NCI-H1436 treated with DMSO at 0.1 percent for 48 hours (cell line): Measurements from ENCODE around the gene NHLRC1.

Experiments
- DNase-seq: peaks from one replicate; lab custom pipeline; 2025; lab: John Stamatoyannopoulos, UW

The NHLRC1 gene

DNA sequence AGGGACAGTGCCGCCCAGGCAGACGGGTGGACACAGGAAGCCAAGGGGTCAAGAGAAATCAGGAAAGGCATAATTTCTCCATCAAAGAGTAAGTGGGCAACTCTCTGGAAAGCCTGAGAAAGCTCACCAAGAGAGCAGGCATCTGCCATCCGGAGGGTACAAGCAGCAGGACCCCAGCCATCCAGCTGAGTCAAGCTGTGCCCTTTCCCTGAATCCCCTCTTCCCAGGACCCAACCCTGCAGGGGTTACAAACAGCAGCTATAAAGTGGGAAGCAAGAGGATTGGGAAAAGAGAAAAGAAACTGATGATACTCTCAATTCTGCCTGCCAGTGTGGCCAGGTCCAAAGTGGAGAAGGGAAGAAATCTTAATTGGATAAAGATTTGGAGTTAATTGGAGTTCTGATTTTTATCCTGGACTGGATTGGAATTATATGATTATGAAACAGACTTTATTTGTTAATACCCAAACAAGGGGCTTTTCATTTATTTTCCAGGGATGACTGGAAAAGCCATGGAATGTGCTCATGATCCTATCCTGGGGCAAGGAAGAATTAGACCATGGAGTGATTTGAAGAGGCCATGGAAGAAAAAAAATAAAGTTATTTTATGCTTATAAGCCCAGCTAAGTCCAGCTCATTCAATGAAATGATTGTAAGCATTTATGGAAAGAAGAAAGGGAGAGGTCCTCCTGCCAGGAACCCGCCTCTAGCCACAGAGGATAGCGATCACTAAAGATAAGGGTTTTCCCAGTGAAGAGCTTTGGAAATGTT is 34.9 kb downstream of the NHLRC1 start:
- DNase-seq: no peak

GRCh38 chr6:18081025-18081668 is 41.3 kb downstream of the NHLRC1 start:
- DNase-seq: no peak

GRCh38 chr6:18080544-18080943 is 41.9 kb downstream of the NHLRC1 start:
- DNase-seq: no peak

GRCh38 chr6:18078866-18079265 is 43.6 kb downstream of the NHLRC1 start:
- no peak for DNase-seq

GRCh38 chr6:18076231-18076630 is 46.2 kb downstream of the NHLRC1 start:
- no peak for DNase-seq

- DNase-seq: no peak
Measured at GRCh38 chr6:18072841-18073240, 49.6 kb downstream of the NHLRC1 start.

DNA sequence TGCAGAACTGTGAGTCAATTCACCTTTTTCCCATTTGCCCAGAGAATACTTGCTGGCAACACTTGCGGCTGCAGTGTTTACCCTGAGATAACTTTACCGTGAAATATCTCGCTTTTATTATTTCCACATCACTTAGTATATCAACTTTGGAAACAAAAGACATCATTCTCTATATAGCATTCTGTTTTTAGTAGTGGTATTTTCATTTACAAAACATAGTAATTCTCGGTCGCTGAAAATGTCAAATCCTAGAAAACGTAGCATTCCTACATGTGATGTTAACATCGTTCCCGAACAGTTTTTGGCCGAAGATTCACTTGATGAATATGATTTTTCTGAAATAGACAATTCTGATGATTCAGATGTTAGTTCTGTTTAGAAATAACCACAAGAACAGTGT is 52.0 kb downstream of the NHLRC1 start:
- DNase-seq: no peak
